GM10248 (cell line): ENCODE data around the gene RHO.

Experiments
- CTCF ChIA-PET: fragments of 300-600 bp; sonication (Branson Sonifier 250); formaldehyde crosslinking; extraction: SDS; loops from one replicate; lab custom pipeline; 2021; ENCODE audit warnings: antibody characterized with exemption; lab: Yijun Ruan, JAX
- POLR2A ChIA-PET: fragments of 350-650 bp; sonication (Branson Sonifier 250); formaldehyde crosslinking; extraction: SDS; loops from one replicate; lab custom pipeline; 2020; ENCODE audit warnings: antibody characterized with exemption; lab: Yijun Ruan, JAX
- DNase-seq: peaks from one replicate; pipeline ENCODE4 v3.0.0; 2012; ENCODE audit errors: extremely low spot score
- TF ChIP-seq, protein P1 (sequence below): IDR thresholded peaks from 2 replicates; pipeline ENCODE4 v1.5.1; 2012; ENCODE audit warnings: mild to moderate bottlenecking, low read depth; ENCODE audit errors: extremely low read depth, missing control alignments, control extremely low read depth

RHO gene

DNA sequence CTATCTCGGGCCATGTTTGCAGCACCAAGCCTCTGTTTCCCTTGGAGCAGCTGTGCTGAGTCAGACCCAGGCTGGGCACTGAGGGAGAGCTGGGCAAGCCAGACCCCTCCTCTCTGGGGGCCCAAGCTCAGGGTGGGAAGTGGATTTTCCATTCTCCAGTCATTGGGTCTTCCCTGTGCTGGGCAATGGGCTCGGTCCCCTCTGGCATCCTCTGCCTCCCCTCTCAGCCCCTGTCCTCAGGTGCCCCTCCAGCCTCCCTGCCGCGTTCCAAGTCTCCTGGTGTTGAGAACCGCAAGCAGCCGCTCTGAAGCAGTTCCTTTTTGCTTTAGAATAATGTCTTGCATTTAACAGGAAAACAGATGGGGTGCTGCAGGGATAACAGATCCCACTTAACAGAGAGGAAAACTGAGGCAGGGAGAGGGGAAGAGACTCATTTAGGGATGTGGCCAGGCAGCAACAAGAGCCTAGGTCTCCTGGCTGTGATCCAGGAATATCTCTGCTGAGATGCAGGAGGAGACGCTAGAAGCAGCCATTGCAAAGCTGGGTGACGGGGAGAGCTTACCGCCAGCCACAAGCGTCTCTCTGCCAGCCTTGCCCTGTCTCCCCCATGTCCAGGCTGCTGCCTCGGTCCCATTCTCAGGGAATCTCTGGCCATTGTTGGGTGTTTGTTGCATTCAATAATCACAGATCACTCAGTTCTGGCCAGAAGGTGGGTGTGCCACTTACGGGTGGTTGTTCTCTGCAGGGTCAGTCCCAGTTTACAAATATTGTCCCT is 1.2 kb downstream of the RHO start:
- CTCF ChIA-PET = no interaction called here
- POLR2A ChIA-PET = no interaction called here
- TF ChIP-seq, protein P1, sequence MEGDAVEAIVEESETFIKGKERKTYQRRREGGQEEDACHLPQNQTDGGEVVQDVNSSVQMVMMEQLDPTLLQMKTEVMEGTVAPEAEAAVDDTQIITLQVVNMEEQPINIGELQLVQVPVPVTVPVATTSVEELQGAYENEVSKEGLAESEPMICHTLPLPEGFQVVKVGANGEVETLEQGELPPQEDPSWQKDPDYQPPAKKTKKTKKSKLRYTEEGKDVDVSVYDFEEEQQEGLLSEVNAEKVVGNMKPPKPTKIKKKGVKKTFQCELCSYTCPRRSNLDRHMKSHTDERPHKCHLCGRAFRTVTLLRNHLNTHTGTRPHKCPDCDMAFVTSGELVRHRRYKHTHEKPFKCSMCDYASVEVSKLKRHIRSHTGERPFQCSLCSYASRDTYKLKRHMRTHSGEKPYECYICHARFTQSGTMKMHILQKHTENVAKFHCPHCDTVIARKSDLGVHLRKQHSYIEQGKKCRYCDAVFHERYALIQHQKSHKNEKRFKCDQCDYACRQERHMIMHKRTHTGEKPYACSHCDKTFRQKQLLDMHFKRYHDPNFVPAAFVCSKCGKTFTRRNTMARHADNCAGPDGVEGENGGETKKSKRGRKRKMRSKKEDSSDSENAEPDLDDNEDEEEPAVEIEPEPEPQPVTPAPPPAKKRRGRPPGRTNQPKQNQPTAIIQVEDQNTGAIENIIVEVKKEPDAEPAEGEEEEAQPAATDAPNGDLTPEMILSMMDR = no peak
- no peak for DNase-seq

DNA sequence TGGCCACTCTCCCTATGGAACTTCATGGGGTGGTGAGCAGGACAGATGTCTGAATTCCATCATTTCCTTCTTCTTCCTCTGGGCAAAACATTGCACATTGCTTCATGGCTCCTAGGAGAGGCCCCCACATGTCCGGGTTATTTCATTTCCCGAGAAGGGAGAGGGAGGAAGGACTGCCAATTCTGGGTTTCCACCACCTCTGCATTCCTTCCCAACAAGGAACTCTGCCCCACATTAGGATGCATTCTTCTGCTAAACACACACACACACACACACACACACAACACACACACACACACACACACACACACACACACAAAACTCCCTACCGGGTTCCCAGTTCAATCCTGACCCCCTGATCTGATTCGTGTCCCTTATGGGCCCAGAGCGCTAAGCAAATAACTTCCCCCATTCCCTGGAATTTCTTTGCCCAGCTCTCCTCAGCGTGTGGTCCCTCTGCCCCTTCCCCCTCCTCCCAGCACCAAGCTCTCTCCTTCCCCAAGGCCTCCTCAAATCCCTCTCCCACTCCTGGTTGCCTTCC is 1.9 kb downstream of the RHO start:
- TF ChIP-seq, protein P1 = no peak
- ChIA-PET CTCF (interaction anchor here (0.9 kb wide), 1 partner anchor 23 kb away, joined by 3 read pairs; no protein-coding TSS in a partner anchor), POLR2A (no interaction called here)
- DNase-seq = no peak

DNA sequence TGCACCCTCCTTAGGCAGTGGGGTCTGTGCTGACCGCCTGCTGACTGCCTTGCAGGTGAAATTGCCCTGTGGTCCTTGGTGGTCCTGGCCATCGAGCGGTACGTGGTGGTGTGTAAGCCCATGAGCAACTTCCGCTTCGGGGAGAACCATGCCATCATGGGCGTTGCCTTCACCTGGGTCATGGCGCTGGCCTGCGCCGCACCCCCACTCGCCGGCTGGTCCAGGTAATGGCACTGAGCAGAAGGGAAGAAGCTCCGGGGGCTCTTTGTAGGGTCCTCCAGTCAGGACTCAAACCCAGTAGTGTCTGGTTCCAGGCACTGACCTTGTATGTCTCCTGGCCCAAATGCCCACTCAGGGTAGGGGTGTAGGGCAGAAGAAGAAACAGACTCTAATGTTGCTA is 2.4 kb downstream of the RHO start:
- DNase-seq = no peak
- TF ChIP-seq, protein P1 = no peak
- ChIA-PET CTCF (interaction anchor here (0.9 kb wide), 1 partner anchor 23 kb away, joined by 3 read pairs; no protein-coding TSS in a partner anchor), POLR2A (no interaction called here)

GRCh38 chr3:129531699-129532098 is 3.3 kb downstream of the RHO start:
- no peak for DNase-seq
- CTCF ChIA-PET = no interaction called here
- POLR2A ChIA-PET = no interaction called here
- TF ChIP-seq, protein P1 = no peak

DNA sequence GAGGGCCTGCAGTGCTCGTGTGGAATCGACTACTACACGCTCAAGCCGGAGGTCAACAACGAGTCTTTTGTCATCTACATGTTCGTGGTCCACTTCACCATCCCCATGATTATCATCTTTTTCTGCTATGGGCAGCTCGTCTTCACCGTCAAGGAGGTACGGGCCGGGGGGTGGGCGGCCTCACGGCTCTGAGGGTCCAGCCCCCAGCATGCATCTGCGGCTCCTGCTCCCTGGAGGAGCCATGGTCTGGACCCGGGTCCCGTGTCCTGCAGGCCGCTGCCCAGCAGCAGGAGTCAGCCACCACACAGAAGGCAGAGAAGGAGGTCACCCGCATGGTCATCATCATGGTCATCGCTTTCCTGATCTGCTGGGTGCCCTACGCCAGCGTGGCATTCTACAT is 3.8 kb downstream of the RHO start:
- CTCF ChIA-PET = interaction anchor here (1.2 to 1.3 kb wide), 2 partner anchors 9 to 42 kb away, joined by 3 to 4 read pairs; no protein-coding TSS in a partner anchor
- no peak for DNase-seq
- POLR2A ChIA-PET = no interaction called here
- TF ChIP-seq, protein P1 = no peak

- CTCF ChIA-PET = interaction anchor here (1.2 to 2.4 kb wide), 4 partner anchors 10 to 43 kb away, joined by 3 to 5 read pairs (median 4); no protein-coding TSS in a partner anchor
- TF ChIP-seq, protein P1 = no peak
Measured at GRCh38 chr3:129533406-129533805, 5.0 kb downstream of the RHO start.

More at GRCh38 chr3:129533406-129533805, 5.0 kb downstream of the RHO start:
- DNase-seq = no peak
- POLR2A ChIA-PET = interaction anchor here (0.6 kb wide), 1 partner anchor 178 kb away, joined by 4 read pairs; no protein-coding TSS in a partner anchor
